ENCODE data around the gene CHST11. TPM values are rescaled to one million over a fixed set of nuclear protein-coding genes. Genes with fewer than 3 reads are reported as not detected.
A peak's percentile ranks its signal among the peaks of the same experiment; 100 is the strongest.

Gene CHST11
- total RNA-seq, 2 donors from 2014 or later, result 4.6 to 14.5 TPM

DNA sequence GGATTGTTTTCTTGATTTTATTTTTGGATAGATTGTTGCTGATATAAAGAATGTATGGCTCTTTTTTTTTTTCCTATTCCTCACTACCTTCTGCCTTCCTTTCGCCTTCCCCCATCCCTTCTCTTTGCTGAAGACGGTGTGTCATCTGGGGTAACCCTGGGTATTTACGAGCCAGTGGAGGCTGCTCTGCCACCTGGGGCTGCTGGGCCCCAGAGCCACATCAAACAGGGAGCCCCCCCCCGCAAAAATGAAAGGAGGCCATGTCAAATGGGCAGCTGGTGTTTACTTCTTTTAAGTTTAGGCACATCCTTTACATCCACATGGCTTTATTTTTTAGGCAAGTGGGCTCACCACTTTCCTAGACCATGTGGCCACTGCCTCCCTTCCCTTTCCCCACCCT is 25.4 kb downstream of the CHST11 start:
- no peak for DNase-seq
- H3K9me3 ChIP-seq, result no peaks in the 10 kb centered on the region
- no peaks in the 10 kb centered on the region for H3K27me3 ChIP-seq
- no peaks in the 10 kb centered on the region for H3K36me3 ChIP-seq (replicated peaks in 1 of 2; ENCODE audit: insufficient read depth in 1 of 2, low read depth in 2 of 2)
- H3K4me1 ChIP-seq, result peaks cover 16% of the 10 kb centered on the region
- no peak for ATAC-seq
- H3K4me3 ChIP-seq, result no peak overlapping the region
- intact Hi-C loops (cut with DNase I), result no loop called here
- TF ChIP-seq, protein P1, sequence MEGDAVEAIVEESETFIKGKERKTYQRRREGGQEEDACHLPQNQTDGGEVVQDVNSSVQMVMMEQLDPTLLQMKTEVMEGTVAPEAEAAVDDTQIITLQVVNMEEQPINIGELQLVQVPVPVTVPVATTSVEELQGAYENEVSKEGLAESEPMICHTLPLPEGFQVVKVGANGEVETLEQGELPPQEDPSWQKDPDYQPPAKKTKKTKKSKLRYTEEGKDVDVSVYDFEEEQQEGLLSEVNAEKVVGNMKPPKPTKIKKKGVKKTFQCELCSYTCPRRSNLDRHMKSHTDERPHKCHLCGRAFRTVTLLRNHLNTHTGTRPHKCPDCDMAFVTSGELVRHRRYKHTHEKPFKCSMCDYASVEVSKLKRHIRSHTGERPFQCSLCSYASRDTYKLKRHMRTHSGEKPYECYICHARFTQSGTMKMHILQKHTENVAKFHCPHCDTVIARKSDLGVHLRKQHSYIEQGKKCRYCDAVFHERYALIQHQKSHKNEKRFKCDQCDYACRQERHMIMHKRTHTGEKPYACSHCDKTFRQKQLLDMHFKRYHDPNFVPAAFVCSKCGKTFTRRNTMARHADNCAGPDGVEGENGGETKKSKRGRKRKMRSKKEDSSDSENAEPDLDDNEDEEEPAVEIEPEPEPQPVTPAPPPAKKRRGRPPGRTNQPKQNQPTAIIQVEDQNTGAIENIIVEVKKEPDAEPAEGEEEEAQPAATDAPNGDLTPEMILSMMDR (IDR thresholded peaks at IDR 0.05), result no peak
- no peak for TF ChIP-seq POLR2A (IDR thresholded peaks at IDR 0.05)
- H3K27ac ChIP-seq, result no peak overlapping the region
- 66 to 71% methylated on average over 4 of the region's 4 CpGs for WGBS, 2 donors

DNA sequence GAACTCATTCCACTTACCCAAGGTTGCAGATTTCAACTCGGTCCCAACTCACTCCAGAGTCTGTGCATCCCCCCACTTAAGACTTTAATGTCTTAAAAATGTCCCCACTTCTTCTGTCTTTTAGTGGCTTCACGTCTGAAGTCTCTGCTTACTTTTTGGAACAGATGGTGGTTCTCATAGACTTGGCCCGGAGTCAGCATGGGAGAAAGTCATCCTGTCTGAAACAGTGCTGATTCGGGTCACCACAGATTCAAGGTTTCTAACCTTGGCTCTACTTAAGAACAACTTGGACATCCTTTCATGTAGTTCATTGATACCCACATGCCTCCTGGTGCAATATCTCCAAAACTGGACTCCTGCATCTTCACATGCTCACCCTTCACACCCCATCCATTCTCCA is 26.0 kb downstream of the CHST11 start:
- H3K36me3 ChIP-seq (replicated peaks in 1 of 2; ENCODE audit: insufficient read depth in 1 of 2, low read depth in 2 of 2), result no peaks in the 10 kb centered on the region
- TF ChIP-seq, protein P1 (IDR thresholded peaks at IDR 0.05), result no peak
- no peak for TF ChIP-seq POLR2A (IDR thresholded peaks at IDR 0.05)
- H3K4me3 ChIP-seq, result no peak overlapping the region
- H3K4me1 ChIP-seq, result peaks cover 20% of the 10 kb centered on the region
- intact Hi-C loops (cut with DNase I), result no loop called here
- WGBS, 2 donors, result 29% methylated on average over 4 of the region's 4 CpGs
- no peak overlapping the region for H3K27ac ChIP-seq
- no peaks in the 10 kb centered on the region for H3K27me3 ChIP-seq
- ATAC-seq (no peak), DNase-seq (peak; percentile 26 to 66 (median 51))
- H3K9me3 ChIP-seq, result no peaks in the 10 kb centered on the region

DNA sequence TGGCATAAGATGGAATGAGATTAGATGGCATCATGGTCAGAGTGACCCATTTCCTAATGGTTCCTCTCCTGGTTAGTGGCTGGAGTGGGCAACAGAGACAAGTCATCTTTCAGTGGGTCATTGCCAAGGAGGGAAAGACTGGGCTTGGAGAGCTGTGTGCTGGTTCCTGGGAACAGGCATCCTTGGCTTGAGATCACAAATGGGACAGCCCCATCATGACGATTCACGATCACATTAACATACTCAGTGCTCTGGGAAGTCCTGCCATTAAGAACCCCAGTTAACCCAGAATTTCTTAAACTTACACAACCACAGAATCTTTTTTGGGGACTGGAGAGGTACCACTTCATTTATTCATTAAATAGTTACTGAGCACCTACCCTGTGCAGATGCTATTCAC is 27.3 kb downstream of the CHST11 start:
- ATAC-seq, result no peak
- H3K27ac ChIP-seq, result no peak overlapping the region
- 87 to 89% methylated on average over 2 of the region's 2 CpGs for WGBS, 2 donors
- no peak overlapping the region for H3K4me3 ChIP-seq
- no peaks in the 10 kb centered on the region for H3K36me3 ChIP-seq (replicated peaks in 1 of 2; ENCODE audit: insufficient read depth in 1 of 2, low read depth in 2 of 2)
- TF ChIP-seq, protein P1 (IDR thresholded peaks at IDR 0.05), result no peak
- no peak for TF ChIP-seq POLR2A (IDR thresholded peaks at IDR 0.05)
- no peaks in the 10 kb centered on the region for H3K9me3 ChIP-seq
- H3K4me1 ChIP-seq, result peaks cover 20% of the 10 kb centered on the region
- H3K27me3 ChIP-seq, result no peaks in the 10 kb centered on the region
- no peak for DNase-seq
- intact Hi-C loops (cut with DNase I), result no loop called here

DNA sequence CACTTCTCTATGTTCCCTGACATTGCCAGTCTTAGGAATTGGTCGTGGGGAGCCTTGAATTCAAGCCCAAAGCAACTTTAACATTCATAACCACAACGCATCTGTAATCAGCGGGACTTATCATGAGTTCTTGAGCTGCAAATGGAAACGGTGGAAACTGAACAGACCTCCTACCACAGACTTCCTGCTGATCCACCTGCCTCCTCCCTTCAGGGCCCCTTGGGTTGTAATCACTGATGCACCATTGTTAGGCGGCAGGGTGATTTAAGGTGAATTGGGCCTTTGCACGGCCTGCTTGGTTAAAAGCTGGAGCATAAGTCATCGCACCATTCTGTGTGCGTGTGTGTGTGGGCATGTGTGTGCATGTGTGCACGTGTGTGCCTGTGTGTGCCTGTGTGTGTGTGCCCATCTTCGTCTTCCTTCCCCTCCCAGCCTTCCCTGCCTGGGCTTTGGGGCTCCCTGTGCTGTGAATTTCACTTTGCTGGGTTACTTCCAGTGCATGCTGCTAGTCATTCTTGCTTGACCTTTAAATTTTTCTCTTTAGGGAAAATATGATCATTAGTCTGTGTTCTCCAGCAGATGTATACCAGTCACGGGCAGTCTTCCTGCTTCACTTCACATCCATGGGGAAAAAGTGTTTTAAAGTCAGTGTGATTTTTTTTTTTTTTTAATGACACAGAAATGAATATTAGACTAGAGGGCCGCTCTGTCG is 29.1 kb downstream of the CHST11 start:
- Histone ChIP-seq H3K27me3 (no peaks in the 10 kb centered on the region), H3K4me3 (no peak overlapping the region), H3K27ac (no peak overlapping the region), H3K4me1 (peaks cover 33% of the 10 kb centered on the region), H3K9me3 (no peaks in the 10 kb centered on the region), H3K36me3 (replicated peaks in 1 of 2; ENCODE audit: insufficient read depth in 1 of 2, low read depth in 2 of 2) (no peaks in the 10 kb centered on the region)
- intact Hi-C loops (cut with DNase I), result no loop called here
- ATAC-seq (no peak), DNase-seq (no peak)
- TF ChIP-seq, protein P1 (IDR thresholded peaks at IDR 0.05), result no peak
- TF ChIP-seq POLR2A (IDR thresholded peaks at IDR 0.05), result no peak
- WGBS, 2 donors, result 80 to 85% methylated on average over 11 to 13 of the region's 13 CpGs

DNA sequence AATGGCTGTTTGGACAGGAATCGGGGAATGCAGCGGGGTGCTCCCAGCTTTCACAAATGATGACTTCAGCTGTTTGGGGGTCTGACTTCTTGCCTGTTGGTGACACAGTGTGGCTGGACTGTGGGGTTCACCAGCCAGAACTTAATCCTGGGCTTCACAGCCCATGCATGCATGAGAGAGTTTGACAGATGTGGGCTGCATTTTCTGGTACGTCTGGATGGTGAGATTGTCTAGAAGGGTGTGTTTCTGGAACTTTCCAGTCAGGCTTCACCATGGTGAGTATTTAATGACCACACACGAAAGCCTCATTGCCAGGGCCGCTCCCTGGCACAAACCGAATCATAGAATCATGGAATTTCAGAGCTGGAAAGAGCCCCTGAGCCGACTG is 29.6 kb downstream of the CHST11 start:
- Histone ChIP-seq H3K27me3 (no peaks in the 10 kb centered on the region), H3K4me1 (peaks cover 33% of the 10 kb centered on the region), H3K36me3 (replicated peaks in 1 of 2; ENCODE audit: insufficient read depth in 1 of 2, low read depth in 2 of 2) (no peaks in the 10 kb centered on the region), H3K27ac (no peak overlapping the region), H3K4me3 (no peak overlapping the region), H3K9me3 (no peaks in the 10 kb centered on the region)
- DNase-seq, result no peak
- intact Hi-C loops (cut with DNase I), result no loop called here
- no peak for ATAC-seq
- 85 to 91% methylated on average over 6 to 7 of the region's 7 CpGs for WGBS, 2 donors
- TF ChIP-seq POLR2A (IDR thresholded peaks at IDR 0.05), result no peak
- TF ChIP-seq, protein P1 (IDR thresholded peaks at IDR 0.05), result no peak
